Hematopoietic multipotent progenitor cell treated with erythropoietin and hydrocortisone succinate and interleukin-3 and kit ligand, for 4 days (in vitro differentiated cells): Measurements from ENCODE around the gene TNRC6C.
A peak's percentile ranks its signal among the peaks of the same experiment; 100 is the strongest.
"Not testable (repeated sequence)": the region's sequence is repeated elsewhere in the genome, so short reads cannot be mapped to it uniquely, and the experiment has no call there.

ENCODE experiments used
- DNase-seq: peaks from one replicate; pipeline ENCODE4 v3.0.0-alpha.2; 2015

TNRC6C gene

GRCh38 chr17:78048346-78049292, 90.1 kb downstream of the TNRC6C start:
- peak; percentile 37 for DNase-seq

DNA sequence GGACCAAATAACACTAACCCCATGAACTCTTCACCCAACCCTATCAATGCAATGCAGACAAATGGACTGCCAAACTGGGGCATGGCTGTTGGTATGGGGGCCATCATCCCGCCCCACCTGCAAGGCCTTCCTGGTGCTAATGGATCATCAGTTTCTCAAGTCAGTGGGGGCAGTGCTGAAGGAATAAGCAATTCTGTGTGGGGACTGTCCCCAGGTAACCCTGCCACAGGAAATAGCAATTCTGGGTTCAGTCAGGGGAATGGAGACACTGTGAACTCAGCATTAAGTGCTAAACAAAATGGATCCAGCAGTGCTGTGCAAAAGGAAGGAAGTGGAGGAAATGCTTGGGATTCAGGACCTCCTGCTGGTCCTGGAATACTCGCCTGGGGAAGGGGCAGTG, 91.1 kb downstream of the TNRC6C start:
- DNase-seq, result no peak

GRCh38 chr17:78051186-78051972, 92.9 kb downstream of the TNRC6C start:
- no peak for DNase-seq

DNA sequence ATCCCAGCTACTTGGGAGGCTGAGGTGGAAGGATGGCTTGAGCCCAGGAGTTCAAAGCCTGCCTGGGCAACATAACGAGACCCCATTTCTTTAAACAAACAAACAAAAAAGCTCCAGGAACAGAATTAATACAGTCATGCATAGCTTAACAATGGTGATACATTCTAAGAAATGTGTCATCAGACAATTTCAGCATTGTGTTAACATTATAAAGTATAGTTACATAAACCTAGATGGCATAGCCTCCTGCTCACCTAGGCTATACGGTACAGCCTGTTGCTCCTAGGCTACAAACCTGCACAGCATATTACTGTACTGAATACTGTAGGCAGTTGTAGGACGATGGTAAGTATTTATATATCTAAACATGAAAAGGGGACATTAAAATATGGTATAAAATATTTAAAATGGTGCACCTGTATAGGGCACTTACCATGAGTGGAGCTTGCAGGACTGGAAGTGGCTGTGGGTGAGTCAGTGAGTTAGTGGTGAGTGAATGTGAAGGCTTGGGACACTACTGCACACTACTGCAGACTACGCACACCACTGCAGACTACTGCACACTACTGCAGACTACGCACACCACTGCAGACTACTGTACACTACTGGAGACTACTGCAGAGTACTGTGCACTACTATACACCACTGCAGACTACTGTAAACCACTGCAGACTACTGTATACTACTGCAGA, 95.4 kb downstream of the TNRC6C start:
- DNase-seq, result no peak

- DNase-seq, result no peak
Observed at GRCh38 chr17:78057113-78057740, 98.7 kb downstream of the TNRC6C start.

GRCh38 chr17:78058001-78058400, 99.5 kb downstream of the TNRC6C start:
- no peak for DNase-seq

DNA sequence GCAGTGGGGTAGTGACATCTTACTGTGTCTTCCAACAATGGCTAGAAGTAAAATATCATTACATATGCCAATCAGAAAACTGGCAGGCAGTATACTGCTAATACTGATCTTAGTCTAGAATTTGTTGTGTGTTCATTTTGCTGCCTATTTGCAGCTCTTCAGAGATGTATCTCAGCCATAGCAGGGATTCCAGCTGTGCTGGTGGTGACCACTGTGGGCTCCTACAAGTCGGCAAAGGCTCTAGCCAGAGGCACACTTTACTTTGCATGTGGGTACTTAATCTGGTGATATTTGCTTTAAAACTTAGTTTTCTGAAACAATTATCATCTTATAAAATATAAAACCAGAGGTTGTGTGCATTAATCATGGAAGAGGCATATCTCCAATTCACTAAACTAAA, 100.1 kb downstream of the TNRC6C start:
- DNase-seq, result no peak

GRCh38 chr17:78062596-78062995, 104.1 kb downstream of the TNRC6C start:
- DNase-seq, result no peak

GRCh38 chr17:78063489-78063888, 105.0 kb downstream of the TNRC6C start:
- DNase-seq, result no peak

DNA sequence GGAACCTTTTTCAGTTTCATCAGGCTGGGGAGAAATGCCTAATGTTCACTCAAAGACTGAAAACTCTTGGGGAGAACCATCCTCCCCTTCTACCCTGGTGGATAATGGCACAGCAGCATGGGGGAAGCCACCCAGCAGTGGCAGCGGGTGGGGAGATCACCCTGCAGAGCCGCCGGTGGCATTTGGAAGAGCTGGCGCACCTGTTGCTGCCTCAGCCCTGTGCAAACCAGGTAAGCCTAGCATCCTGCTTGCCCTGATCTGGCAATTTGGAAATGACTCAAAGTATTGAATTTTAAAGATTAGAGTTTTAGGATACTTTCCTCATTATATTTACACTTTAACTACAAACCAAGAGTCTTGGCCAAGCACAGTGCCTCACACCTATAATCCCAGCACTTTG, 106.2 kb downstream of the TNRC6C start:
- no peak for DNase-seq

DNA sequence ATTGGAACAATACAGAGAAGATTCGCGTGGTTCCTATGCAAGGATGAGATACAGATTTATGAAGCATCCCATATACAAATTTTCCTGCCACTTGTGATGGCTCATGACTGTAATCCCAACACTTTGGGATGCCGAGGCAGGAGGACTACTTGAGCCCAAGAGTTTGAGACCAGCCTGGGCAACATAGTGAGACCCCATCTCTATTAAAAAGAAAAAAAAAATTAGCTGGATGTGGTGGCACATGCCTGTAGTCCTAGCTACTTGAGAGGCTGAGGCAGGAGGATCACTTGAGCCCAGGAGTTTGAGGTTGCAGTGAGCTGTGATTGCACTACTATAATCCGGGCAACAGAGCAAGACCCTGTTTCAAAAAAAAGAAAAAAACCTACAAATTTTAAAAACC, 108.5 kb downstream of the TNRC6C start:
- DNase-seq, result not testable (repeated sequence)

DNA sequence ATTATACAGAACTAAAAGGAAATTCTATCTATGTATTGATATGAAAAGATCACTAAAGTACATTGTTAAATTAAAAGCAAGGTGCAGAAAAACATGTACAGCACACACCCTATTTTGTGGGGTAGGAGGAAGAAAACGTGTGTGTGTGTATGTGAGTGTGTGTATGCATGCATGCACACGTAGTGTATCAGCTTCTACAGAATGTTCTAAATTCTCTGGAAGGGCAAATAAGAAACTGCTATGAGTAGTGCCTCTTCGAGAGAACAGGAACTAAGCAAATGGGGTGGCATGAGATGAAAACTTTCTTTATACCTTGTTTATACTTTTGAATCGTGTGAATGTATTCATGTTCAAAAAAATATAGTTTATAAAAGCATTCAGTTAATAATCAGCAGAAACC, 111.2 kb downstream of the TNRC6C start:
- DNase-seq, result no peak

GRCh38 chr17:78072961-78073360, 114.5 kb downstream of the TNRC6C start:
- DNase-seq, result no peak

DNA sequence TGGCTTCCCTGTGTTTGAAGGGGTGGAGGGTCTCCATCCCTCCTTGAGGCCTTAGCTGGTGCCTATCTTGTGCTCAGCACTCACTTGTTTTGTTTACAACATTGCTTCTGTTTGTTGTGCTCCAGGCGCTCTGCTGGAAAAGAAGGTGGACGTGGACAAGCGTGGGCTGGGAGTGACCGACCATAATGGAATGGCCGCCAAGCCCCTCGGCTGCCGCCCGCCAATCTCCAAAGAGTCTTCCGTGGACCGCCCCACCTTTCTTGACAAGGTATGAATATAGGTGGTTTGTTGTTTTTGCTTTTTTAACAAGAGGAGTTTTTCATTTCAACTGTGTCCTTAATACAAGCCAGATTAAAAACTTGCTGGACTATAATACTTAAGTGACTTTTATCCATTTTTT, 116.5 kb downstream of the TNRC6C start:
- no peak for DNase-seq

- DNase-seq, result no peak
Observed at GRCh38 chr17:78075545-78075944, 117.0 kb downstream of the TNRC6C start.

GRCh38 chr17:78079253-78079652, 120.8 kb downstream of the TNRC6C start:
- DNase-seq, result no peak

- DNase-seq, result no peak
Observed at GRCh38 chr17:78081551-78081950, 123.0 kb downstream of the TNRC6C start.

DNA sequence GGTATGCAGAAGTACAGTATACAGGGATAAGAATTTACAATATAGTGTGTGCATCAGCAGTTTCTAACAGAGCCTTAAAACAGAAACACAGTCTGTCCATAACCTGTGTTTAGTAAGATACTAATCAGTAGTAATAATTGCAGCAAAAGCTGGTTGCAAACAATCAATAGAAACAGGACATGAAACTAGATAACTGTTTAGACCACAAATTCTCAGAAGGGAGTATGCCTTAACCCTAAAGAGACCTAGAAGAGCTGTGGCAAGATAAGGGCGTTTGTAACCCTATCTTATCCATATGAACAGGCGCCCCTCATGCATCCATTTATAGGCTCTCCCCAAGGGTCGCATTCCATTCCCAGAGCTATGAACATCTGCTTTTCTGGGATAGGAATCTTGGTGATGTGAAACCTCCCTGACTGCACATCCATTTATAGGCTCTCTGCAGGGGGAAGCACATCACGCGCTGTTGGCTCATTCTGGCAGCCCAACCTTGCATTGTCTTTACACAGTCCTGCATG, 123.9 kb downstream of the TNRC6C start:
- peak; percentile 77 for DNase-seq

GRCh38 chr17:78082988-78083387, 124.5 kb downstream of the TNRC6C start:
- no peak for DNase-seq

GRCh38 chr17:78086740-78087139, 128.2 kb downstream of the TNRC6C start:
- DNase-seq, result no peak

DNA sequence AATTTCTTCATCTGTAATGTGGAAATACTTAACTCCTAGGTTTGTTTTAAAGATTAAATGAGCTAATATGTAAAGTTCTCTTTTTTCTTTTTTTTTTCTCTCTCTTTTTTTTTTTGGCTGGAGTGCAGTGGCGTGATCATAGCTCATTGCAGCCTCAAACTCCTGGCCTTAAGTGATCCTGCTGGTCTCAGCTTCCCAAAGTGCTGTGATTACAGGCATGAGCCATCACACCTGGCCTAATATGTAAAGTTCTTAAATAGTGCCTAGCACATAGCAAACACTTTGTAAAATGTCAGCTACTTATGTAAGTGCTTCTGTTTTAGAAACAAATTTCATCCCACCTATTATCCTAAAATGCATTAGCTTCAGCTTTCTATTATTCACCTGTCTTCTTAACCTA, 130.0 kb downstream of the TNRC6C start:
- DNase-seq, result no peak

DNA sequence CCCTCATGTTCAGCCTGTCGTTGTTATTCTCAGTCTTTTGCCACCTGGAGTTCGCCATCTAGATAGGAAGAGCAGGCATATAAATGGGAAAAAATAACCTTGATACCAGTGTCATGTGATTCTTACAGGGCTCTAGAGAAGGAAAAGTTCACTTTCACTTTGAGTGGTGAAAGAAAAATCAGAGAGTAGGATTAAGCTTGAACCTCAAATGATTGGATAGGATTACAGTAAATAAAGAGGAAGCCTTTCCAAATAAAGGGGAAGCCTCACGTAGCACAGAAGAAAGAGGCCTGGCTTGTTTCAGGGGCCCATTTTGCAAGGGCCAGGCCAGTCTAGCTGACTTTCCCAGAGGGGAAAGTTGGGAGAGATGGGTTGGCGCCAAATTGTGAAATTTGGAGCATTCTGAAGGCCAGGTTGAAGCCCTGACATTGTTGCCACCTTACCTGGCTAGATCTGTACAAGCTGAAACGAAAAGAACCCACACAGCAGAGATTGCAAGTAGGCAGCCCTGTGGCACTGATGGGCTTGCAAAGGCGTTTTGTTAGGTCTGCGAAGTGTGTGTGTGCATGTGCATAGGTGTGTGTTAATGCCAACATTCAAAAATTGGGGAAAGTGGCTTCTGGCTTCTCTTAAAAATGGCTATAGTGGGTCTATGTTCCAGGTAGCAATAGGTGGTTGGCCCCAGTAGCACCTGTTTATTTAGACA, 131.2 kb downstream of the TNRC6C start:
- no peak for DNase-seq
